HG02970 (cell line): ENCODE results near the gene FKBP11.
"Not testable (repeated sequence)": the region's sequence is repeated elsewhere in the genome, so short reads cannot be mapped to it uniquely, and the experiment has no call there.

Source experiments
- ATAC-seq: cut with Tn5 transposase; IDR thresholded peaks from one replicate; pipeline ENCODE4 v1.9.1; 2021; ENCODE audit warnings: mild to moderate bottlenecking, moderate library complexity, moderate number of reproducible peaks; ENCODE audit not compliant: unreplicated experiment, low FRiP score

FKBP11 gene

DNA sequence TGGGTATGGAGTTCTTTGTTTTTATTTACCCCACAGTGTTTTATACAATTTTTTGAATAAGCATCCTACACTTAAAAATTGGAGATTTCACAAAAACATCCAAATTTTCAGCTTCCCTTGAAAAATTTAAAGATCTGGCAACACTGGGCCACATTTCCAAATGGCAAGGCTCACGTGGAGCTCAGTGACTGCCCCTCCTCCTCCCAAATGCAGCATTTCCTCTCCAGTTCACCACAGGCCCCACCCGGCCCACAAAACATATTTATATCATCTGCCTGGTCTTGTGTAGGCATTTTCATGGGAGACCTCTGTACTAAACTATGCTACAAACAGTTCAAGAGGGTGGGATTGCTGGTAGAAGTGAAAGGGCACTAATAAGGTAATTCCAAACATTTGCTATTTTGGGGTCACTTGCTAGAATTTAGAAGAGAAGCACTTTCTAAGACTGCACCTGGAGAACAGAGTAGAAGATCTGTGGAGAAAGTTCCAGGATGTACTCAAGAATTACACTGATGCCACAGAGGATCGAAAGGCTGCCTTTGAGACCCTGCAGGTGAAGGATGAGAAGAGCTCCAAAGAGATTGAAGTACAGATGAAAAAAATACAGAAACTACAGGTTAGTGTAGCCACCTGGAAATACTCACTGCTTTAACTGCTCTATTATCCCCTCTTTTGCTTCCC is 7.3 kb downstream of the FKBP11 start:
- ATAC-seq: no peak

GRCh38 chr12:48910196-48910595 is 15.1 kb downstream of the FKBP11 start:
- no peak for ATAC-seq

DNA sequence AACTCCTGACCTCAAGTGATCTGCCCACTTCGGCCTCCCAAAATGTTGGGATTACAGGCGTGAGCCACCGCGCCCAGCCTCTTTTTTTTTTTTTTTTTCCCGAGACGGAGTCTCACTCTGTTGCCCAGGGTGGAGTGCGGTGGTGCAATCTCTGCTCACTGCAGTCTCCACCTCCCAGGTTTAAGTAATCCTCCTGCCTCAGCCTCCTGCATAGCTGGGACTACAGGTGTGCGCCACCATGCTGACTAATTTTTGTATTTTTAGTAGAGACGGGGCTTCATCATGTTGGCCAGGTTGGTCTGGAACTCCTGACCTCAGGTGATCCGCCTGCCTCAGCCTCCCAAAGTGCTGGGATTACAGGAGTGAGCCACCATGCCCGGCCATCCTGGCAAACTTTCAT is 15.6 kb downstream of the FKBP11 start:
- not testable (repeated sequence) for ATAC-seq

- no peak for ATAC-seq
Measured at GRCh38 chr12:48907245-48907644, 18.0 kb downstream of the FKBP11 start.

- no peak for ATAC-seq
Measured at GRCh38 chr12:48903982-48904411, 21.3 kb downstream of the FKBP11 start.

- ATAC-seq: no peak
Measured at GRCh38 chr12:48903363-48903981, 21.8 kb downstream of the FKBP11 start.

DNA sequence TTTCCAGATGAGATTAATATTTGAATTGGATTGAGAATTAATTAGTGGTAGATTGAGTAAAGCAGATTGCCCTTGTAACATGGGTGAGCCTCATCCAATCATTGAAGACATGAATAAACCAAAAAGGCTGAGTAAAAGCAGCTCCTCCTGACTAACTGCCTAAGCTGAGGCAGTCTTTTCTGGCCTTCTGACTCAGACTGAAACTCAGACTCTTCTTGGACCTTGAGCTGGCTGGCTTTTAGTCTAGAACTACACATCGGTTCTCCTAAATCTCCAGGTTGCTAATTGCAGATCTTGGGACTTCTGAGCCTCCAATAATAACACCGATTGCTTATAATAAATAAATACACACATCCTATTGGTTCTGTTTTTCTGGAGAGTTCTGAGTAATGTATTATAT is 24.0 kb downstream of the FKBP11 start:
- ATAC-seq: no peak

- ATAC-seq: no peak
Measured at GRCh38 chr12:48899651-48900050, 25.6 kb downstream of the FKBP11 start.

GRCh38 chr12:48894271-48894670 is 31.0 kb downstream of the FKBP11 start:
- ATAC-seq: no peak

GRCh38 chr12:48890657-48891418 is 34.5 kb downstream of the FKBP11 start:
- no peak for ATAC-seq

DNA sequence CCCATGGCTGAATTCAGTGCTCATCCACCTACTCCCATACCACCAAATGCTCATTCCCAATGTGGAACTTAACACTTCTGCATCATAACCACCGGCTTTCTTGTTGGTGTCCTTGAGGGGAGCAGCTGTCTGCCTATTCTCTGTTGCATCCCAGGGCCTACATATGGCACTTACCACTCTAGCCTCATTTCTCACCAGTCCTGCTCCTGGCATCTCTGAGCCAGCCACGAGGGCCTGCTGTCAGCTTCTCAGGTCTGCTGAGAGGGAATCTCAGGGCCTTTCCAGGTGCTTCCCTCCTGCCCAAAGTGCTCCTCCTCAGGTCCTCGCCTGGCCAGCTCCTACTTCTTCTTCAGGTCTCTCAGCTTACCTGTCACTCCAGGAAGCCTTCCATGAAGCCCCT is 35.6 kb downstream of the FKBP11 start:
- no peak for ATAC-seq

GRCh38 chr12:48883305-48884161 is 41.8 kb downstream of the FKBP11 start:
- no peak for ATAC-seq

DNA sequence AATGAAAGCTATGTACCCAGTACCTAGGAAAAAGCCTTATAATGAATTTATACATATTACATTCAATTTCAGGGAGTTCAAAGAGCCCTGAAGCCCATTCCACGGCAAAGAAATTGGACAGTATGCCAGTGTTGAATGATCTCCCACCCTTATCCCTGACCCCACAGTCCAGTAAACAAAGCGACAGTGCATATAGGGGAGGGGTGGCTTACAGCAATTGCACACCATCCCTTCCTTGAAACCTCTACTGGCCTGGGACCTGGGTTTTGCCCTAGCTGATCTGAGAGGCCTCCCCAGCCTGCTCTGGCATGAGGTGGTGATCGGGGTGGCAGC is 42.4 kb downstream of the FKBP11 start:
- no peak for ATAC-seq

GRCh38 chr12:48882315-48882687 is 43.0 kb downstream of the FKBP11 start:
- no peak for ATAC-seq

DNA sequence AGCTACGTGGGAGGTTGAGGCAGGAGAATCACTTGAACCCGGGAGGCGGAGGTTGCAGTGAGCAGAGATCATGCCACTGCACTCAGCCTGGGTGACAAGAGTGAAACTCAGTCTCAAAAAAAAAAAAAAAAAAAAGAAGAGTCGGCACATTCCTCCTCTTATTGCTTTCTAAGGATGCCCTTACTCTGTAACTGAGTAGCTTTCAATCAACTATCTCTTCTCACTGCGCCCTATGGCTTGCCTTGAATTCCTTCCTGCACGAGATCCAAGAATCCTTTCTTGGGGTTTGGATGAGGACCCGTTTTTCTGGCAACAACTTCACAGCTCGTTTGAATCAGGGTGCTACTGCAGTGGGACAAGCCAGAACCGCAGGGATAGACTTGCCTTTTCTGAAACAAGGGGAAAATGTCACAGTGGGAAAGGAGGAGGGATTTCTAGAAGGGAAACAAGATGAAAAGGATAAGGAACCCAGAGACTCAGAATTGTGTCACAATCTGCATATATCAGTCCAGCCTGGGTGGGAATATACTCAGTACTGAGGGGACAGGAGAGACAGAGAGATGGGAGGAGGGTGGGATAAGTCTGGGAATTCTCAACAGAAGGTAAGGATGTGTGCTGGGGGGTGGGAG is 43.5 kb downstream of the FKBP11 start:
- ATAC-seq: no peak

- ATAC-seq: no peak
Measured at GRCh38 chr12:48880647-48881046, 44.6 kb downstream of the FKBP11 start.

DNA sequence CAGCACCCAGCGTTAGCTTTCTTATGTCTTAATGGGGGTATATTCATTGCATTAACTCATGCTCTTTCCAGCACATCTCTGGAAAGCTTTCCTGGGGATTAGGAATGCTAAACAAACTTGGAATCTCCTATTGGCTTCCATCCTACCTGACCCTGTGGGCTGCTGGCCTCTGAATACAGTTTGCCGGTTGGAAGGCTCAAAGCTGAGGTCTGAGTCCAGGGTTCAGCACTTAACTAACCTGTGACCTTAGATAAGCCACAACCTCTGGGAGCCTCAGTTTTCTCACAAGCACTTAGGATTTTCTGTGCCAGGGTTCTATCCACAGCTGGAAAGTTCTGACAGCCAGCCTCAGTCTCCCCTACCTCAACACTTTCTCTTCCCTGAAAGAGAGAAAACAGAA is 46.7 kb downstream of the FKBP11 start:
- no peak for ATAC-seq

DNA sequence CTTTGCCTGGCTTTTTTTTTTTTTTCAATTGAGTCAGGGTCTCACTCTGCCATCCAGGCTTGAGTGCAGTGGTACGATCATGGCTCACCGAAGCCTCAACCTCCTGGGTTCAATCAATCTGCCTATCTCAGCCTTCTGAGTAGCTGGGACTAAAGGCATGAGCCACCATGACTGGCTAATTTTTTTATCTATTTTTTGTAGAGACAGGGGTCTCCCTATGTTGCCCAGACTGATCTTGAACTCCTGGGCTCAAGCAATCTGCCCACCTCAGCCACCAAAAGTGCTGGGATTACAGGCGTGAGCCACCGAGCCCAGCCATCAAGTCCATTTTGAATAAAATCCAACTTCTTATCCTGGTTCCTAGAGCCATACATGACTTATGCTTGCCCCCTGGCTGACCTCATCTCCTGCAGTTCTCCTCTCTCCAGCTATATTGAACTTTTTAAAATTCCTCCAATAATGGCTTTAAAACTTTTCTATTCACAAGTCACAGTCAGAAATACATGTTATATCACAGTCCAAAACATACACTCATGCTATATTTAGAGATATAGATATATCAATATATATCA is 49.3 kb downstream of the FKBP11 start:
- ATAC-seq: no peak

DNA sequence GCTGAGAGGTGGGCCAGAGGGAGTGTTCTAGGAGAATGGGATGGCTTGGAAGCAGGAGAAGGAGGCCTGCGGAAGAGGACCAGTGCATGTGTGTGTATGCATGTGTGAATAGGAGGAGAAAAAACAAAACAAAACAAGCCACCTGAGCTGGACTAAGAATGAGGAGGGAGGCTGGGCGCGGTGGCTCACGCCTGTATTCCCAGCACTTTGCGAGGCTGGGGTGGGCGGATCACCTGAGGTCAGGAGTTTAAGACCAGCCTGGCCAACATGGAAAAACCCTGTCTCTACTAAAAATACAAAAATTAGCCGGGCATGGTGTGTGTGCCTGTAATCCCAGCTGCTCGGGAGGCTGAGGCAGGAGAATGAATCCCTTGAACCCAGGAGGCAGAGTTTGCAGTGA is 51.8 kb downstream of the FKBP11 start:
- ATAC-seq: not testable (repeated sequence)

- no peak for ATAC-seq
Measured at GRCh38 chr12:48873096-48873495, 52.2 kb downstream of the FKBP11 start.
